Endothelial cell of umbilical vein (primary cell): ENCODE measurements around the gene EGFL7.

Source experiments
- EZH2 ChIP-seq: IDR thresholded peaks from 2 replicates; pipeline ENCODE4 v1.6.1; 2012; ENCODE audit warnings: borderline replicate concordance, low read depth, mild to moderate bottlenecking, moderate library complexity, low read length, inconsistent platforms; ENCODE audit not compliant: severe bottlenecking
- FOS ChIP-seq: IDR thresholded peaks from 2 replicates; pipeline ENCODE4 v1.6.1; 2011; ENCODE audit warnings: mild to moderate bottlenecking, low read length, moderate library complexity, borderline replicate concordance; ENCODE audit not compliant: insufficient read depth
- POLR2A ChIP-seq: IDR thresholded peaks from 2 replicates; pipeline ENCODE4 v1.6.1; 2012; ENCODE audit warnings: low read depth, mild to moderate bottlenecking, control low read depth, low read length
- POLR2AphosphoS5 ChIP-seq: IDR thresholded peaks from 2 replicates; pipeline ENCODE4 v1.6.1; 2012; ENCODE audit warnings: low read depth, mild to moderate bottlenecking, control low read depth, low read length, moderate library complexity; ENCODE audit not compliant: insufficient read depth
- TF ChIP-seq, protein P1 (sequence below), 2 donors: IDR thresholded peaks; 1 replicate in 1 of 2; 2 replicates in 1 of 2; pipeline ENCODE4 v1.5.1; 2011; ENCODE audit warnings: low read length in 2 of 2, mild to moderate bottlenecking in 2 of 2, moderate library complexity in 2 of 2, control low read depth in 1 of 2, inconsistent platforms in 1 of 2, low read depth in 1 of 2; ENCODE audit not compliant: insufficient read depth in 1 of 2; ENCODE audit errors: extremely low read depth in 1 of 2

- TF ChIP-seq, protein P1, sequence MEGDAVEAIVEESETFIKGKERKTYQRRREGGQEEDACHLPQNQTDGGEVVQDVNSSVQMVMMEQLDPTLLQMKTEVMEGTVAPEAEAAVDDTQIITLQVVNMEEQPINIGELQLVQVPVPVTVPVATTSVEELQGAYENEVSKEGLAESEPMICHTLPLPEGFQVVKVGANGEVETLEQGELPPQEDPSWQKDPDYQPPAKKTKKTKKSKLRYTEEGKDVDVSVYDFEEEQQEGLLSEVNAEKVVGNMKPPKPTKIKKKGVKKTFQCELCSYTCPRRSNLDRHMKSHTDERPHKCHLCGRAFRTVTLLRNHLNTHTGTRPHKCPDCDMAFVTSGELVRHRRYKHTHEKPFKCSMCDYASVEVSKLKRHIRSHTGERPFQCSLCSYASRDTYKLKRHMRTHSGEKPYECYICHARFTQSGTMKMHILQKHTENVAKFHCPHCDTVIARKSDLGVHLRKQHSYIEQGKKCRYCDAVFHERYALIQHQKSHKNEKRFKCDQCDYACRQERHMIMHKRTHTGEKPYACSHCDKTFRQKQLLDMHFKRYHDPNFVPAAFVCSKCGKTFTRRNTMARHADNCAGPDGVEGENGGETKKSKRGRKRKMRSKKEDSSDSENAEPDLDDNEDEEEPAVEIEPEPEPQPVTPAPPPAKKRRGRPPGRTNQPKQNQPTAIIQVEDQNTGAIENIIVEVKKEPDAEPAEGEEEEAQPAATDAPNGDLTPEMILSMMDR (IDR thresholded peaks at IDR 0.05; ENCODE audit: extremely low read depth in 1 of 2, insufficient read depth in 1 of 2, low read depth in 1 of 2, low read length in 2 of 2): no peak
- TF ChIP-seq POLR2AphosphoS5 (no peak), POLR2A (no peak), FOS (no peak), EZH2 (no peak)
Observed at GRCh38 chr9:136618580-136619547, 43.9 kb upstream of the EGFL7 start.
